HCT116 (cell line): ENCODE results near the gene NR2E1. TPM values are rescaled to one million over a fixed set of nuclear protein-coding genes. Genes with fewer than 3 reads are reported as not detected.

Source experiments
- ATAC-seq: fragments of 200-7000 bp; cut with Tn5 transposase; 2 replicates; pipeline ENCODE4 v1.9.1; 2020; ENCODE audit warnings: mild to moderate bottlenecking, moderate library complexity
- BruUV-seq: library from RNA; stranded (reverse); fragments of 400-500 nt; replicated peaks from 2 replicates; lab custom pipeline; 2021; lab: Mats Ljungman, UMichigan
- CTCF ChIA-PET: fragments of 300-600 bp; sonication (Branson Sonifier 250); formaldehyde crosslinking; loops from one replicate; lab custom pipeline; 2021; ENCODE audit warnings: antibody characterized with exemption; lab: Charles Lee
- POLR2A ChIA-PET: fragments of 300-600, 350-600 bp; sonication (Branson Sonifier 250); formaldehyde crosslinking; loops from one replicate; lab custom pipeline; 2021; ENCODE audit warnings: antibody characterized with exemption; lab: Charles Lee
- RAD21 ChIA-PET, 2 experiments: fragments of 300-600 bp; sonication (Branson Sonifier 250); formaldehyde crosslinking; loops; one replicate each; lab custom pipeline; 2023; ENCODE audit warnings: low total read pairs in 2 of 2; ENCODE audit not compliant: uncharacterized antibody in 2 of 2, unreplicated experiment in 2 of 2, low non-redundant PET in 1 of 2; lab: Charles Lee
- DNase-seq: peaks from one replicate; pipeline ENCODE4 v3.0.0-alpha.2; 2010; ENCODE audit warnings: low read depth, low spot score
- H2AFZ ChIP-seq: fragments of 200-600 bp; shearing (Covaris generic), sonication (generic); 2 replicates; pipeline ENCODE4 v1.6.1; 2017; ENCODE audit warnings: low read depth, mixed run types, mixed read lengths, antibody characterized with exemption, low read length; ENCODE audit not compliant: poor library complexity, severe bottlenecking
- H3K27ac ChIP-seq: 2 replicates; pipeline ENCODE4 v1.5.1; 2012; ENCODE audit warnings: low read depth, low read length
- H3K27me3 ChIP-seq: fragments of 200-600 bp; sonication (generic); 2 replicates; pipeline ENCODE4 v1.6.1; 2016; ENCODE audit warnings: mixed run types, low read length, mixed read lengths; ENCODE audit not compliant: insufficient read depth
- H3K36me3 ChIP-seq, 2 experiments: fragments of 200-500 bp in 1 of 2; fragments of 200-600 bp in 1 of 2; sonication (Bioruptor generic) in 1 of 2; sonication (generic) in 1 of 2; 2 replicates each; pipeline versions ENCODE4 v1.5.1 to v1.6.1; 2014 to 2016; ENCODE audit warnings: low read length in 2 of 2, inconsistent platforms in 1 of 2, mixed read lengths in 1 of 2, mixed run types in 1 of 2; ENCODE audit not compliant: insufficient read depth in 2 of 2, control insufficient read depth in 1 of 2
- H3K4me1 ChIP-seq, 2 experiments: fragments of 200-600 bp in 1 of 2; sonication (generic) in 1 of 2; 2 replicates each; pipeline versions ENCODE4 v1.5.1 to v1.6.1; 2012 to 2017; ENCODE audit warnings: low read length in 2 of 2, inconsistent platforms in 1 of 2, mild to moderate bottlenecking in 1 of 2, mixed read lengths in 1 of 2, mixed run types in 1 of 2, moderate library complexity in 1 of 2; ENCODE audit not compliant: insufficient read depth in 2 of 2, control insufficient read depth in 1 of 2
- H3K4me2 ChIP-seq: fragments of 200-600 bp; sonication (generic); 2 replicates; pipeline ENCODE4 v1.6.1; 2017; ENCODE audit warnings: mixed run types, low read length, mixed read lengths
- H3K4me3 ChIP-seq, 2 experiments: fragments of 200-600 bp in 1 of 2; sonication (generic) in 1 of 2; replicated peaks in 1 of 2; 2 replicates each; pipeline ENCODE4 v1.5.1; 2011 to 2016; ENCODE audit warnings: low read length in 2 of 2, control low read depth in 1 of 2, low read depth in 1 of 2, mild to moderate bottlenecking in 1 of 2, mixed read lengths in 1 of 2, mixed run types in 1 of 2
- H3K79me2 ChIP-seq: fragments of 200-600 bp; sonication (generic); 2 replicates; pipeline ENCODE4 v1.6.1; 2017; ENCODE audit warnings: mild to moderate bottlenecking, mixed run types, low read length, moderate library complexity, mixed read lengths; ENCODE audit not compliant: insufficient read depth
- H3K9ac ChIP-seq: fragments of 200-600 bp; sonication (generic); 2 replicates; pipeline ENCODE4 v1.6.1; 2016; ENCODE audit warnings: low read length, mixed read lengths
- H3K9me2 ChIP-seq: fragments of 200-600 bp; sonication (generic), shearing (Covaris generic); 2 replicates; pipeline ENCODE4 v1.6.1; 2017; ENCODE audit warnings: mixed run types, mild to moderate bottlenecking, moderate library complexity; ENCODE audit not compliant: insufficient read depth
- H3K9me3 ChIP-seq, 2 experiments: fragments of 200-500 bp in 1 of 2; fragments of 200-600 bp in 1 of 2; sonication (Bioruptor generic) in 1 of 2; sonication (generic) in 1 of 2; 2 replicates each; pipeline ENCODE4 v1.6.1; 2014 to 2017; ENCODE audit warnings: low read length in 2 of 2, mixed read lengths in 2 of 2, inconsistent platforms in 1 of 2, low read depth in 1 of 2, mild to moderate bottlenecking in 1 of 2, mixed run types in 1 of 2, moderate library complexity in 1 of 2; ENCODE audit not compliant: control insufficient read depth in 1 of 2, insufficient read depth in 1 of 2
- H4K20me1 ChIP-seq: fragments of 200-600 bp; sonication (generic), shearing (Covaris generic); 2 replicates; pipeline ENCODE4 v1.6.1; 2017; ENCODE audit warnings: mixed run types, mild to moderate bottlenecking, moderate library complexity; ENCODE audit not compliant: insufficient read depth
- ATF3 ChIP-seq: IDR thresholded peaks from 2 replicates; pipeline ENCODE4 v1.6.1; 2012
- CEBPB ChIP-seq: IDR thresholded peaks from 2 replicates; pipeline ENCODE4 v1.6.1; 2012; ENCODE audit warnings: low read depth
- EGR1 ChIP-seq: IDR thresholded peaks from 2 replicates; pipeline ENCODE4 v1.6.1; 2012; ENCODE audit warnings: low read depth
- ELF1 ChIP-seq: IDR thresholded peaks from 2 replicates; pipeline ENCODE4 v1.6.1; 2012; ENCODE audit warnings: low read depth, borderline replicate concordance
- EZH2 ChIP-seq: fragments of 200-600 bp; sonication (generic); IDR thresholded peaks from 2 replicates; pipeline ENCODE4 v1.6.1; 2017; ENCODE audit warnings: antibody characterized with exemption, mixed run types
- EZH2phosphoT487 ChIP-seq: fragments of 200-600 bp; IDR thresholded peaks from 2 replicates; pipeline ENCODE4 v1.6.1; 2018; ENCODE audit warnings: antibody characterized with exemption, borderline replicate concordance
- FOSL1 ChIP-seq: IDR thresholded peaks from 2 replicates; pipeline ENCODE4 v1.6.1; 2012; ENCODE audit warnings: low read depth
- JUND ChIP-seq: IDR thresholded peaks from 2 replicates; pipeline ENCODE4 v1.6.1; 2012
- MAX ChIP-seq: IDR thresholded peaks from 2 replicates; pipeline ENCODE4 v1.6.1; 2012
- POLR2A ChIP-seq: IDR thresholded peaks from 2 replicates; pipeline ENCODE4 v1.7.0; 2011; ENCODE audit warnings: borderline replicate concordance; ENCODE audit not compliant: insufficient read depth, insufficient read length; ENCODE audit errors: extremely low read depth
- POLR2AphosphoS5 ChIP-seq: IDR thresholded peaks from 2 replicates; pipeline ENCODE4 v1.6.1; 2011; ENCODE audit warnings: mild to moderate bottlenecking, low read depth, low read length, moderate library complexity
- YY1 ChIP-seq: IDR thresholded peaks from 2 replicates; pipeline ENCODE4 v1.6.1; 2011; ENCODE audit warnings: low read length, low read depth, moderate library complexity, mild to moderate bottlenecking; ENCODE audit not compliant: insufficient replicate concordance; ENCODE audit errors: extremely low read depth
- ZFX ChIP-seq: fragments of 450-650 bp; IDR thresholded peaks from 2 replicates; pipeline ENCODE4 v1.6.1; 2017
- intact Hi-C: fragments of 100-400 bp; cut with micrococcal nuclease; formaldehyde crosslinking; loops from 2 replicates; pipeline ENCODE4 v1.10.0; 2022
- total RNA-seq: library from RNA; stranded (reverse); gene quantifications from one replicate; pipeline ENCODE4 v1.2.1, GENCODE V29; 2021; ENCODE audit not compliant: unreplicated experiment
- TF ChIP-seq, protein P1 (sequence below): IDR thresholded peaks from 2 replicates; pipeline ENCODE4 v1.6.1; 2011; ENCODE audit warnings: mild to moderate bottlenecking, low read length, moderate library complexity; ENCODE audit not compliant: insufficient replicate concordance; ENCODE audit errors: extremely low read depth
- TF ChIP-seq, protein P2 (sequence below): IDR thresholded peaks from 2 replicates; pipeline ENCODE4 v1.6.1; 2012; ENCODE audit warnings: low read depth

NR2E1 gene
- total RNA-seq, 1 experiment from 2014 or later: not detected

- BruUV-seq: no TSS peak
- no peak for TF ChIP-seq MAX
- no peak for TF ChIP-seq EGR1
- no peak for TF ChIP-seq ZFX
- no peak for TF ChIP-seq EZH2phosphoT487
- TF ChIP-seq POLR2AphosphoS5: no peak
- TF ChIP-seq, all 23 proteins: peak for 0
- Histone ChIP-seq H2AFZ (no peak overlapping the region), H3K27ac (no peak overlapping the region), H3K4me1 (peaks cover 0 to 5% of the 10 kb centered on the region in 2 experiments; a peak in 1 of 4 replicates), H3K36me3 (no peaks in the 10 kb centered on the region), H3K9ac (no peak overlapping the region), H3K9me3 (no peaks in the 10 kb centered on the region), H3K9me2 (no peaks in the 10 kb centered on the region), H3K27me3 (no peaks in the 10 kb centered on the region), H4K20me1 (no peaks in the 10 kb centered on the region), H3K4me2 (no peak overlapping the region), H3K4me3 (no peak overlapping the region), H3K79me2 (no peaks in the 10 kb centered on the region)
- ChIA-PET POLR2A (no interaction called here), RAD21 (no interaction called here), CTCF (no interaction called here)
- no peak for DNase-seq
- intact Hi-C loops: no loop called here
- no peak for ATAC-seq
Measured at GRCh38 chr6:108123946-108124345, 41.9 kb upstream of the NR2E1 start.

DNA sequence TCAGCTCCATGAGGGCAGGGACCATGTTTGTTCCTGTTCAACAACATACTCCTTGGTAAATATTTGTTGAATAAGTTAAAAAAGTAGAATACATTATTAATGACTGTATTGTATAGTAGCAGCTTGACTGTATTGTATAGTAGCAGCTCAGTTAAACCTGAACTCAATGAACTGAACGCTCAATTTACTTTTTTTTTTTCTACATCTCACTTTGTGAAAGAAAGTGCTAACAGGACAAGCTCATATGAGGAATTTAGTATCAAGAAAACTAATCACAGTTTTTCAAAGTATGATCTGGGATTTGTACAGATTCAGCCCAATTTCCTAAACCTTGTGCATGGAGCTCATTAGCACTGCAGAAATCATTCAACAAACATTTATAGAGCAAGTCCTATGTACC is 38.8 kb upstream of the NR2E1 start:
- no peak for ATAC-seq
- no peaks in the 10 kb centered on the region for H4K20me1 ChIP-seq
- H3K9ac ChIP-seq: no peak overlapping the region
- no peak overlapping the region for H3K27ac ChIP-seq
- H2AFZ ChIP-seq: no peak overlapping the region
- ChIA-PET POLR2A (no interaction called here), RAD21 (no interaction called here), CTCF (no interaction called here)
- H3K27me3 ChIP-seq: no peaks in the 10 kb centered on the region
- no TSS peak for BruUV-seq
- no peaks in the 10 kb centered on the region for H3K79me2 ChIP-seq
- no peaks in the 10 kb centered on the region for H3K9me2 ChIP-seq
- intact Hi-C loops: no loop called here
- no peak for DNase-seq
- H3K9me3 ChIP-seq: no peaks in the 10 kb centered on the region
- H3K4me2 ChIP-seq: no peak overlapping the region
- no peaks in the 10 kb centered on the region for H3K36me3 ChIP-seq
- H3K4me1 ChIP-seq: peaks cover 0 to 5% of the 10 kb centered on the region in 2 experiments; a peak in 1 of 4 replicates
- H3K4me3 ChIP-seq: no peak overlapping the region
- TF ChIP-seq ELF1 (no peak), YY1 (no peak), ZFX (no peak), EZH2 (no peak), JUND (no peak), ATF3 (no peak), POLR2A (no peak), MAX (no peak), POLR2AphosphoS5 (no peak), CEBPB (no peak), FOSL1 (no peak), EZH2phosphoT487 (no peak)
- TF ChIP-seq, protein P1, sequence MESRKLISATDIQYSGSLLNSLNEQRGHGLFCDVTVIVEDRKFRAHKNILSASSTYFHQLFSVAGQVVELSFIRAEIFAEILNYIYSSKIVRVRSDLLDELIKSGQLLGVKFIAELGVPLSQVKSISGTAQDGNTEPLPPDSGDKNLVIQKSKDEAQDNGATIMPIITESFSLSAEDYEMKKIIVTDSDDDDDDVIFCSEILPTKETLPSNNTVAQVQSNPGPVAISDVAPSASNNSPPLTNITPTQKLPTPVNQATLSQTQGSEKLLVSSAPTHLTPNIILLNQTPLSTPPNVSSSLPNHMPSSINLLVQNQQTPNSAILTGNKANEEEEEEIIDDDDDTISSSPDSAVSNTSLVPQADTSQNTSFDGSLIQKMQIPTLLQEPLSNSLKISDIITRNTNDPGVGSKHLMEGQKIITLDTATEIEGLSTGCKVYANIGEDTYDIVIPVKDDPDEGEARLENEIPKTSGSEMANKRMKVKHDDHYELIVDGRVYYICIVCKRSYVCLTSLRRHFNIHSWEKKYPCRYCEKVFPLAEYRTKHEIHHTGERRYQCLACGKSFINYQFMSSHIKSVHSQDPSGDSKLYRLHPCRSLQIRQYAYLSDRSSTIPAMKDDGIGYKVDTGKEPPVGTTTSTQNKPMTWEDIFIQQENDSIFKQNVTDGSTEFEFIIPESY: no peak
- TF ChIP-seq, protein P2, sequence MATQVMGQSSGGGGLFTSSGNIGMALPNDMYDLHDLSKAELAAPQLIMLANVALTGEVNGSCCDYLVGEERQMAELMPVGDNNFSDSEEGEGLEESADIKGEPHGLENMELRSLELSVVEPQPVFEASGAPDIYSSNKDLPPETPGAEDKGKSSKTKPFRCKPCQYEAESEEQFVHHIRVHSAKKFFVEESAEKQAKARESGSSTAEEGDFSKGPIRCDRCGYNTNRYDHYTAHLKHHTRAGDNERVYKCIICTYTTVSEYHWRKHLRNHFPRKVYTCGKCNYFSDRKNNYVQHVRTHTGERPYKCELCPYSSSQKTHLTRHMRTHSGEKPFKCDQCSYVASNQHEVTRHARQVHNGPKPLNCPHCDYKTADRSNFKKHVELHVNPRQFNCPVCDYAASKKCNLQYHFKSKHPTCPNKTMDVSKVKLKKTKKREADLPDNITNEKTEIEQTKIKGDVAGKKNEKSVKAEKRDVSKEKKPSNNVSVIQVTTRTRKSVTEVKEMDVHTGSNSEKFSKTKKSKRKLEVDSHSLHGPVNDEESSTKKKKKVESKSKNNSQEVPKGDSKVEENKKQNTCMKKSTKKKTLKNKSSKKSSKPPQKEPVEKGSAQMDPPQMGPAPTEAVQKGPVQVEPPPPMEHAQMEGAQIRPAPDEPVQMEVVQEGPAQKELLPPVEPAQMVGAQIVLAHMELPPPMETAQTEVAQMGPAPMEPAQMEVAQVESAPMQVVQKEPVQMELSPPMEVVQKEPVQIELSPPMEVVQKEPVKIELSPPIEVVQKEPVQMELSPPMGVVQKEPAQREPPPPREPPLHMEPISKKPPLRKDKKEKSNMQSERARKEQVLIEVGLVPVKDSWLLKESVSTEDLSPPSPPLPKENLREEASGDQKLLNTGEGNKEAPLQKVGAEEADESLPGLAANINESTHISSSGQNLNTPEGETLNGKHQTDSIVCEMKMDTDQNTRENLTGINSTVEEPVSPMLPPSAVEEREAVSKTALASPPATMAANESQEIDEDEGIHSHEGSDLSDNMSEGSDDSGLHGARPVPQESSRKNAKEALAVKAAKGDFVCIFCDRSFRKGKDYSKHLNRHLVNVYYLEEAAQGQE: no peak
